DND-41 (cell line): Measurements from ENCODE around the gene GPR152.
A peak's percentile ranks its signal among the peaks of the same experiment; 100 is the strongest.

Source experiments
- ATAC-seq: fragments of 200-7000 bp; cut with Tn5 transposase; 3 replicates; pipeline ENCODE4 v1.9.1; 2021; ENCODE audit warnings: low read depth; ENCODE audit not compliant: insufficient read depth
- DNase-seq: peaks from one replicate; pipeline ENCODE4 v3.0.0-alpha.2; 2020
- H2AFZ ChIP-seq: 2 replicates; pipeline ENCODE4 v1.6.0; 2012; ENCODE audit warnings: low read depth, low read length
- H3K27ac ChIP-seq: 2 replicates; pipeline ENCODE4 v1.5.1; 2012; ENCODE audit warnings: low read length, inconsistent platforms
- H3K27me3 ChIP-seq: fragments of 200-600 bp; sonication (generic); 2 replicates; pipeline ENCODE4 v1.6.0; 2012; ENCODE audit warnings: low read length, mild to moderate bottlenecking, inconsistent platforms; ENCODE audit not compliant: insufficient read depth, poor library complexity
- H3K36me3 ChIP-seq: 2 replicates; pipeline ENCODE4 v1.5.1; 2012; ENCODE audit warnings: low read length, inconsistent platforms; ENCODE audit not compliant: insufficient read depth
- H3K4me1 ChIP-seq: 2 replicates; pipeline ENCODE4 v1.5.1; 2012; ENCODE audit warnings: mild to moderate bottlenecking, low read length; ENCODE audit not compliant: insufficient read depth
- H3K4me2 ChIP-seq: 2 replicates; pipeline ENCODE4 v1.6.0; 2012; ENCODE audit warnings: mild to moderate bottlenecking, moderate library complexity, low read length, inconsistent platforms; ENCODE audit not compliant: insufficient read depth
- H3K4me3 ChIP-seq, 2 experiments: fragments of 200-600 bp in 1 of 2; shearing (Covaris generic) in 1 of 2; 2 replicates each; pipeline ENCODE4 v1.5.1; 2012 to 2016; ENCODE audit warnings: inconsistent platforms in 2 of 2, low read length in 2 of 2, mild to moderate bottlenecking in 2 of 2, low read depth in 1 of 2, moderate library complexity in 1 of 2
- H3K79me2 ChIP-seq: 2 replicates; pipeline ENCODE4 v1.6.0; 2012; ENCODE audit warnings: low read length, inconsistent platforms; ENCODE audit not compliant: insufficient read depth
- H3K9ac ChIP-seq: 2 replicates; pipeline ENCODE4 v1.6.0; 2012; ENCODE audit warnings: low read depth, mild to moderate bottlenecking, inconsistent platforms, low read length, moderate library complexity
- H3K9me3 ChIP-seq: 2 replicates; pipeline ENCODE4 v1.5.1; 2012; ENCODE audit warnings: low read length, moderate library complexity, mild to moderate bottlenecking, inconsistent platforms; ENCODE audit not compliant: insufficient read depth, severe bottlenecking
- H4K20me1 ChIP-seq: 2 replicates; pipeline ENCODE4 v1.6.0; 2012; ENCODE audit warnings: low read length; ENCODE audit not compliant: insufficient read depth
- CTCF ChIP-seq: IDR thresholded peaks from 2 replicates; pipeline ENCODE4 v1.5.1; 2012; ENCODE audit warnings: borderline replicate concordance, low read length, moderate library complexity, mild to moderate bottlenecking; ENCODE audit not compliant: poor library complexity, severe bottlenecking; ENCODE audit errors: extremely low read depth
- EZH2 ChIP-seq: IDR thresholded peaks from 3 replicates; pipeline ENCODE4 v1.6.1; 2012; ENCODE audit warnings: borderline replicate concordance, low read depth, mild to moderate bottlenecking, moderate library complexity, low read length, inconsistent platforms; ENCODE audit not compliant: severe bottlenecking

The GPR152 gene

GRCh38 chr11:67409781-67410368 lies 42.7 kb downstream of the GPR152 start:
- Histone ChIP-seq H4K20me1 (no peaks in the 10 kb centered on the region; the same call in 1 of the 2 replicates), H3K4me1 (peaks cover 86% of the 10 kb centered on the region), H3K27me3 (no peaks in the 10 kb centered on the region), H3K4me3 (peak overlapping the region in 1 of 2 experiments; percentile 10; a peak in 1 of 4 replicates), H3K36me3 (peaks cover 32% of the 10 kb centered on the region), H3K9ac (peak overlapping the region; percentile 99), H3K27ac (peak overlapping the region; percentile 89), H2AFZ (no peak overlapping the region), H3K4me2 (peak overlapping the region; percentile 82), H3K79me2 (peaks cover 33% of the 10 kb centered on the region), H3K9me3 (no peaks in the 10 kb centered on the region)
- TF ChIP-seq CTCF, result peak; percentile 16
- no peak for TF ChIP-seq EZH2
- DNase-seq (peak; percentile 62), ATAC-seq (peak; percentile 6)

- Histone ChIP-seq H3K4me2 (peak overlapping the region; percentile 82), H3K79me2 (peaks cover 39% of the 10 kb centered on the region), H4K20me1 (no peaks in the 10 kb centered on the region; the same call in 1 of the 2 replicates), H3K27me3 (no peaks in the 10 kb centered on the region), H3K4me1 (peaks cover 92% of the 10 kb centered on the region), H3K9me3 (no peaks in the 10 kb centered on the region), H3K4me3 (peak overlapping the region in 1 of 2 experiments; percentile 86; a peak in 2 of 4 replicates), H3K27ac (peak overlapping the region; percentile 89), H3K36me3 (peaks cover 37% of the 10 kb centered on the region), H2AFZ (no peak overlapping the region), H3K9ac (peak overlapping the region; percentile 99)
- no peak for TF ChIP-seq CTCF
- TF ChIP-seq EZH2, result no peak
- DNase-seq (peak; percentile 97), ATAC-seq (peak; percentile 80)
Measured at GRCh38 chr11:67409261-67409666, 43.3 kb downstream of the GPR152 start.

- Histone ChIP-seq H3K36me3 (peaks cover 42% of the 10 kb centered on the region), H3K79me2 (peaks cover 45% of the 10 kb centered on the region), H3K4me1 (peaks cover 97% of the 10 kb centered on the region), H3K27me3 (no peaks in the 10 kb centered on the region), H3K4me3 (peak overlapping the region in 1 of 2 experiments; percentile 86; a peak in 2 of 4 replicates), H3K9me3 (no peaks in the 10 kb centered on the region), H3K27ac (peak overlapping the region; percentile 89), H3K9ac (peak overlapping the region; percentile 99), H4K20me1 (no peaks in the 10 kb centered on the region; the same call in 1 of the 2 replicates), H2AFZ (no peak overlapping the region), H3K4me2 (peak overlapping the region; percentile 82)
- ATAC-seq (peak; percentile 47), DNase-seq (peak; percentile 76)
- TF ChIP-seq CTCF (no peak), EZH2 (no peak)
Measured at GRCh38 chr11:67408437-67409200, 43.9 kb downstream of the GPR152 start.
